Stimulated activated CD8-positive, alpha-beta memory T cell treated with anti-CD3 and anti-CD28 coated beads, Interleukin-4, amount 100 ng/mL, for 1 hour (primary cell): Measurements from ENCODE around the gene NCOA4.
"Not testable (repeated sequence)": the region's sequence is repeated elsewhere in the genome, so short reads cannot be mapped to it uniquely, and the experiment has no call there.

Experiments
- DNase-seq, 2 donors: peaks; one replicate each; pipeline ENCODE4 v3.0.0-alpha.2; 2020; ENCODE audit warnings: low read depth in 2 of 2, low spot score in 1 of 2

Gene NCOA4

DNA sequence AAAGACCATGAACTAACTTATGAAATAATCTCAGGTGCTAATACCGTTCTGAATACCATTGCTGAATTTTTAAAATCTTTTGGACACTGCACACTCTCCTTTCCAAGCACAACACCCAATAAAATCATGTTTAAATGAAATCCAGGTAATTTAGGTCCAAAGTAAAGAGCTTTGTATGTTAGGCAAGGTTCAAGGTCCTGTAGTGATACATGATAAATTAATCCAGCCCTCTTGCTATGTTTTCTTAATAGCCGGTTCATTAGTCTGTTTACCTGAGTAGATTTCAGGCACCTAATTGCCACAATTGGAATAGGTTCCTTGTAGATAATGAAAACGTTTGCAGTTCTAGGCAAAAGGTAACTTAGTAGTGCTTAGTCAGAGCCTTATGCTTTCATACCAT, 44.8 kb downstream of the NCOA4 start:
- DNase-seq, result not testable (repeated sequence)

DNA sequence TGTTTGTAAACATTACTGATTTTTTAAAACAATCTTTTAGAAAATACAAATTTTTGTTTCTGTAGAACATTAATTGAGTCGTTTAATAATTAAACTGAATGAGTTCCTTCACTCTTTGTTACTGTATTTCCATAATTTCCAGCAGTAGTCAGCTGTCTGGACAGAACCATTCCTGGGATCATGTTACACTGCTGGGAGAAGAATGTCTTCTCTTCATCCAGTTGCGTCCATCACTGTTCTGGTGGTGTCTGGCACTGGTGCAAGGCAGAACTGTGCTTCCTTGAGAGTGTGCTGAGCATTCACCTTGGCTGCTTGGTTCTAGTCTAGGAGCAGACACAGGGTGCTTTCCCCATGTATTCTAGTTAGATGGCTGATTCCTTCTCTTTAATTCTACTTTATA, 46.0 kb downstream of the NCOA4 start:
- not testable (repeated sequence) for DNase-seq

DNA sequence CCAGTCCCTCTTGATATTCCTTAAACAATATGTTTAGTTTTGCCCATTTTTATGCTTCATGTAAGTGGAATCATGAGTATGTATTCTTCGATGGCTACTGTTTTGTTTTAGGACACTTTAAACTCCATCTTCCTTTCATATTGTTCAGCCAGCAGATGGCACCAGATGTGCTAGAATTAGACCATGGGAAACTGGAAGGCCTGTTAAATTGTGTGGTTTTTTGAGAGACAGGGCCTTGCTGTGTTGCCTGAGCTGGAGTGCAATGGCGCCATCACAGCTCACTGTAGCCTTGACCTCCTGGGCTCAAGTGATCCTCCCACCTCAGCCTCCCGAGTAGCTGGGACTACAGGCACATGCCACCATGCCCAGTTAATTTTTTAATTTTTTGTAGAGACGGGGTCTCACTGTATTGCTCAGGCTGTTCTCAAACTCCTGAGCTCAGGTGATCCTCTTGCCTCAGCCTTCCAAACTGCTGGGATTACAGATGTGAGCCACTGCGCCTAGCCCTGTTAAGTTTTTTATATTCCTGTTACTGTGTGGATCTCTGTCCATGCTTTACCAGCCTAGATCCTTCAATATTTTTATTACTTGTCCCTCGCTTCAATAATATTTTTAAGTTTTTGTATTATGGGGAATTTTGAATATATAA, 46.8 kb downstream of the NCOA4 start:
- DNase-seq, result not testable (repeated sequence)

DNA sequence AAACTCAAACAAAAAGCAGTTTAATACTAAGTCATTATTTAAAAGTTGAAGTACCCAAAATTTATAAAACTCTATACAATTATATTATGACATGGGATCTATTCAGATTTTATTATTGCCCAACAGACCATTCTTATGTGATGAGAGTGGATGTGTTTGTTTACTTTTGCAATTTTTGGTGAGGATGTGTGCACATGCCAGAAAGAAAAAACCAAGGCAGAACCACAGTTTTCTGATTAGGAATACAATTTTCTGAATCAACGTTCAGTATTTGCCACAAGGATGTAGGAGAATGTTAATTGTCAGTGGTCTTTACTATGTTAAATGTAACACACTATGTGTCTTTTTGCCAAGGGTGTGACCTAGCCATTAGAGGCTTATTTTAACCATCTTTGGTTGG, 49.1 kb downstream of the NCOA4 start:
- not testable (repeated sequence) for DNase-seq

DNA sequence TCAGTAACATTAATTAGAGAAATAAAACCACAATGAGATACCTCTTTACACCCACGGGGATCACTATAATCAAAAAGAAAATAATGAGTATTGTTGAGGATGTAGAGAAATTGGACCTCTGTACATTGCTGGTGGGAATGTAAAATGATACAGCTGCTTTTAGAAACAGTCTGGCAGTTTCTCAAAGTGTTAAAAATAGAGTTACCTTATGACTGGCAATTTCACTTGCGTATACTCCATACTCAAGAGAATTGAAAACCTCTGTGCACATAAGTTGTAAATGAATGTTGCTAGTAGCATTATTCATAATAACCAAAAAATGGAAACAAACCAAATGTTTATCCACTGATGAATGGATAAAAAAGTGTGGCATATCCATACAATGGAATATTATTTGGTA, 51.9 kb downstream of the NCOA4 start:
- DNase-seq, result not testable (repeated sequence)

DNA sequence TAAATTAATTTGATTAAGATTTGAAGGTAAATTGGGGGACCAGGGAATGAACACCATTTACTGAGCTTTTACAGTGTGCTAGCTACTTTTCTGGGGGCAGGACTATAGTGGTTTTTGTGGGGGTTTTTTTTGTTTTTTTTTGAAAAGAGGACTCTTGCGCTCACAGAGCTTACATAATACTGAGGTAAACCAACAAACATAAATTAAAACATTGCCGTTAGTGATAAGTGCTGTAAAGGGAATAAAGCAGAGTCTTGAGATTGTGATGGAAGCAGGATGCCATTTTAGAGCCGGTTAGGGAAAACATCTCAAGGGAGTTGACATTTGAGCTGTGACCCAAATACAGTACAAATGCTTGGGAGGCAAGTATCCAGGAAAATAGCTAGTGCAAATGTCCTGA, 56.4 kb downstream of the NCOA4 start:
- not testable (repeated sequence) for DNase-seq

DNA sequence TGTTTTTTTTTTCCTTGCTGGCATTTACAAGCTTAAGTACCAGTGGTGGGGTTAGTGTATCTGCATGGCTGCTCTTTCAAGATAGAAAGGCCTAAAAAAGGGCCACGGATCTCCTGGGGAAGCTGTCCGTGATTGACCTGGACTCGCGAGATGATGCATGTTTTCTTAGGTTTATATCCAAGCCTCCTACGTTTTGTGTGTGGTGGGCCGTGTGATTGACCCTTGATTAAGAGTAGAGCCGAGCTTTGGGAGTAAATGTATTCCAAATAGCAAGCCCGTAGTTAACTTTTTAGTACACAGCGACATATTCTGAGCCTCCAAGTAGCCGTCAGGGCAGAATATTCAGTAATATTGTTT, 57.6 kb downstream of the NCOA4 start:
- not testable (repeated sequence) for DNase-seq

DNA sequence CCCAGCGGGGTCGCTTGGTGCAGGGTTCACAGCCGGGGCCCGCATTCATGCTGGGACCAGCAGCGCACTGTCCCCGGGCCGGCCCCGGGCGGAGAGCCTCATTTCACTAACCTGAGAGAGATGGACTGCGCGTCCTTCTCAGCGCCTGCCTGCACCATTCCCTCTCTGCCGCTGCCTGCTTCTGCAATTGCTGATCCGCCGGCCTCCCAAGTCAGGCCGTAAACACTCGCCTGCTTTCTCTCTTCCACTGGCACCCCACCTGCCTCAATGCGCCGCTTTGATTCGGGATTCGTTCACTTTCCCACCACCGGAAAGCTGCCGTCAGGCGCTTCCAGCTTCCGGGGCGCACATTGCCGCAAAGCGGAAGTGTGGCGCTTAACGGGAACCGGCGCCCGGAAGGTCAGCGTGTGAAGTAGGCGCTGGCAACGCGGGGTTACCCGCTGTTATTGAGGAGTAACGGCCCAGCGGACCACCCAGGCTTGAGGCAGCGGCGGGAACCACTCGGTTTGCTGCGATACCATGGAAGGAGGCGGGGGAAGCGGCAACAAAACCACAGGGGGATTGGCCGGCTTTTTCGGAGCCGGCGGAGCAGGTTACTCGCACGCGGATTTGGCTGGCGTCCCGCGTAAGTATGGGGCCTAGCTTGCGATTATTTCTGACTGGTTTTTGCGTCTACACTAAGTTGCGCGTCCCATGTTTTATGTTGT, 58.2 kb downstream of the NCOA4 start, which contains the start of gene TIMM23:
TSS of gene TIMM23 (plus strand) at position 384 of the 707 bp plus-strand sequence. CDS start at position 520, 136 bp downstream.
- DNase-seq, result peak; percentile 69 to 76

DNA sequence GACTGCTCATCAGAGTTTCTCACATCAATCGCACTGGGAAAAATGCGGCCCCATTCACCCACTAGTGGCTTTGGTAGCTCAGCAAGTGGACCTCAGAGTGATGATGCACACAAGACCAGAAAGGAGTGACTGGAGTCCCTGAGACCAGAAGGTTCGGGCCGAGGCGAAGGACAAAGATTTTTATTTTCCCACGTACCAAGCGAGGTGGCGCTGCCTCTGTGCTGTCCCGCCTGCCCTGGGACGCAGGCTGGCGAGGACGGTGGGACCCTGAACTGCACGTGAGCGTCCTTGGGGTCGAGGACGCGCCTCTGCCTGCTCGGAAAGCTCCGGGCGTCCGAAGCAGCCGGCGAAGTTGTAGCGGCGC, 58.7 kb downstream of the NCOA4 start:
- not testable (repeated sequence) for DNase-seq

DNA sequence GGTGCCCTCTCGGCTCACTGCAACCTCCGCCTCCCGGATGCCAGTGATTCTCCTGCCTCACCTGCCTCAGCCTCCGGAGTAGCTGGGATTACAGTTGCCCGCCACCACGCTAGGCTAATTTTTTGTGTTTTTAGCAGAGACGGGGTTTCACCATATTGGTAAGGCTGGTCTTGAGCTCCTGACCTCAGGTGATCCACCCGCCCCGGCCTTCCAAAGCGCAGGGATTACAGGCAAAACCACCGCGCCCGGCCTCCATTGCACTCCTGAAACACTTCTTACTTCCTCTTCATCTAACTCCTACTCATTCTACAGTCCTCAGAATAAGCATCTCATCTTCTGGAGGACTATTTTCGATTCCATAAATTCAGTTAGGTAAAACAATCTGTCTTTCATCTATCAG, 59.4 kb downstream of the NCOA4 start:
- not testable (repeated sequence) for DNase-seq

DNA sequence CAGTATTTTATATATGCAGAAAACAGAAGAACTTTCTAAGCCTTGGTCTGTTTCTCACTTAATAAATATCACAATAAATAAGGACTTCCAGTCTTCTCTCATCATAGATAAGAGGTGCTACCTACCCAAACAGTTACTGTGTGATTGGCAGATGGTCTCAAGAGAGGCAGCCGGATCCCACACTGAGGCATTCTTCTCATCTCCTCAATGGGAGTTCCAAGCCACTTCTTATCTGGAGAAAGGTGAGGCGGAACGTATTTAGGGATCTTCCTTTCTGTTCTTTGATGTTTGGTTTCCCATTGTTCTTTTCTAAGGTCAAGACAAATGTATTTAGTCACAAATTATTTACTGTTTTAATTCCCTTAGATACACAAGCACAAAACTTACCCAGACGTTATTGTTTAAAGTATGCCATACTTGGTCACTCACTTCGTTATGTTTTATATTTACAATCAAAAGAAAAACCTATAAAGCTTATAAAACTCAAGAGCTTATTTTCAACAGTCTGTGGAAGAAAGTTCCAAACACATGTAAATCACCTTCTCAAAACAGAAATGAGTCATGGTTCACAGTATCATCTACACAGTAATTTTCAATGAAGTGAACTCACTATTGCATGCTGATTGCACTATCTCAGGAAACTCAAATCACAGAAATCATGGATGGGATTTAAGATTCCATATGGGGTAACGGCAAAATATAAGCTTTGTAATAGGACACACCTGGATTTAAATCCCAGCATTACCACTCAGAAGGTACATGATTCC, 67.6 kb downstream of the NCOA4 start:
- not testable (repeated sequence) for DNase-seq

DNA sequence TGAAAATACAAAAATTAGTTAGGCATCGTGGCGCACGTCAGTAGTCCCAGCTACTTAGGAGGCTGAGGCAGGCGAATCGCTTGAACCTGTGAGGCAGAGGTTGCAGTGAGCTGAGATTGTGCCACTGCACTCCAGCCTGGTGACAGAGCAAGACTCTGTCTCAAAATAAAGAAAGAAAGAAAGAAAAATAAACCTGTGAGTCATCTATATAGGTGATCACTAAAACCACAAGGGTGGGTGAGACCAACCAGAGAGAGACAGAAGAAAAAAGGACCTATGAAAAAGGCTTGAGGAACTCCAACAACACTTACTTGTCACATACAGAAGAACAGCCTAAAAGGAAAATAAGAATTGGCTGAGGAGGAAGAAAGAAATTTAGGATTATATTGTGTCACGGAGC, 72.5 kb downstream of the NCOA4 start:
- not testable (repeated sequence) for DNase-seq

DNA sequence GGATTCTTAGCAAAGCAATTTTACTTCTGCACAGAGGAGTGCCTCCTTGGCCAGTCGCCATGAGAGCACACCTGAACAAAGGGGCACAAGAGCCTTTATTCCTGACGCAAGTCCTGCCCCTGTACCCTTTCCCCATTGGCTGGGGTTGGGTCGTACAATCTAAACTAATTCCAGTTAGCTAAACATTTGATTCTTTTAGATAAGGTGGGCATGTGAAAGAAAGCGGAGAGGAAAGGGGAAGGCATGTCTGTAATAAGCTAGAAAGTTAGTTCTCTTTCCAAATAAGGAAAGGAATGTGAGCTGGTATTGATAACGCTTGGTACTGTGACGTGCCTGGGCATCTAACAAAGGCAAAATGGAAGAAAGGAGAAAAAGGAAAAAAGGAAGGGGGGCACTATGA, 73.8 kb downstream of the NCOA4 start:
- DNase-seq, result not testable (repeated sequence)
